SU-DHL-6 (cell line): ENCODE results near the gene DPCD.

Source experiments
- H2AFZ ChIP-seq: fragments of 200-600 bp; sonication (generic); 2 replicates; pipeline ENCODE4 v1.6.1; 2014; ENCODE audit warnings: low read depth, mild to moderate bottlenecking, moderate library complexity, mixed read lengths, antibody characterized with exemption, low read length; ENCODE audit not compliant: severe bottlenecking
- H3F3A ChIP-seq: fragments of 200-600 bp; shearing (Covaris generic); 2 replicates; pipeline ENCODE4 v1.6.0; 2016; ENCODE audit warnings: antibody characterized with exemption, mild to moderate bottlenecking; ENCODE audit not compliant: insufficient read depth
- H3K27ac ChIP-seq: fragments of 200-600 bp; sonication (generic); 2 replicates; pipeline ENCODE4 v1.5.1; 2016; ENCODE audit warnings: low read depth, mild to moderate bottlenecking, low read length, moderate library complexity, mixed read lengths
- H3K27me3 ChIP-seq: fragments of 200-600 bp; sonication (generic), shearing (Covaris generic); 2 replicates; pipeline ENCODE4 v1.6.0; 2014; ENCODE audit warnings: mild to moderate bottlenecking, low read length
- H3K36me3 ChIP-seq: fragments of 200-600 bp; sonication (generic); 2 replicates; pipeline ENCODE4 v1.6.1; 2014; ENCODE audit warnings: mild to moderate bottlenecking, low read length, mixed read lengths
- H3K4me2 ChIP-seq: fragments of 300-600, 200-600 bp; shearing (Covaris generic), sonication (generic); 2 replicates; pipeline ENCODE4 v1.6.0; 2014; ENCODE audit warnings: low read length, low read depth, mild to moderate bottlenecking; ENCODE audit not compliant: poor library complexity, severe bottlenecking
- H3K4me3 ChIP-seq: fragments of 200-600 bp; sonication (generic); 2 replicates; pipeline ENCODE4 v1.5.1; 2014; ENCODE audit warnings: antibody characterized with exemption, low read length, mild to moderate bottlenecking, mixed read lengths; ENCODE audit not compliant: insufficient read depth, poor library complexity, severe bottlenecking
- H3K79me2 ChIP-seq: fragments of 200-600 bp; sonication (generic); 2 replicates; pipeline ENCODE4 v1.6.1; 2014; ENCODE audit warnings: mild to moderate bottlenecking, low read length, moderate library complexity; ENCODE audit not compliant: insufficient read depth
- H3K9ac ChIP-seq: fragments of 200-600 bp; sonication (generic); 2 replicates; pipeline ENCODE4 v1.7.0; 2014; ENCODE audit warnings: mild to moderate bottlenecking, low read length
- H3K9me2 ChIP-seq: fragments of 200-600 bp; sonication (generic); replicated peaks from 2 replicates; pipeline ENCODE4 v1.6.1; 2014; ENCODE audit warnings: low read length; ENCODE audit not compliant: insufficient read depth
- H3K9me3 ChIP-seq: fragments of 200-600 bp; sonication (generic); 2 replicates; pipeline ENCODE4 v1.6.1; 2014; ENCODE audit warnings: low read length, mixed read lengths; ENCODE audit not compliant: insufficient read depth
- H4K20me1 ChIP-seq: fragments of 200-600 bp; sonication (generic); 2 replicates; pipeline ENCODE4 v1.6.1; 2014; ENCODE audit warnings: low read depth, mild to moderate bottlenecking, antibody characterized with exemption, low read length, moderate library complexity, mixed read lengths
- EZH2phosphoT487 ChIP-seq: fragments of 200-600 bp; sonication (generic), shearing (Covaris generic); conservative IDR thresholded peaks from 2 replicates; pipeline ENCODE4 v1.6.1; 2018; ENCODE audit warnings: mild to moderate bottlenecking, antibody characterized with exemption, low read length, moderate library complexity, mixed read lengths
- TF ChIP-seq, protein P1 (sequence below): fragments of 200-600 bp; sonication (generic); IDR thresholded peaks from one replicate; pipeline ENCODE4 v1.5.1; 2017; ENCODE audit warnings: antibody characterized with exemption, mild to moderate bottlenecking, low read length, moderate library complexity; ENCODE audit not compliant: insufficient read depth, poor library complexity, severe bottlenecking

Gene DPCD

DNA sequence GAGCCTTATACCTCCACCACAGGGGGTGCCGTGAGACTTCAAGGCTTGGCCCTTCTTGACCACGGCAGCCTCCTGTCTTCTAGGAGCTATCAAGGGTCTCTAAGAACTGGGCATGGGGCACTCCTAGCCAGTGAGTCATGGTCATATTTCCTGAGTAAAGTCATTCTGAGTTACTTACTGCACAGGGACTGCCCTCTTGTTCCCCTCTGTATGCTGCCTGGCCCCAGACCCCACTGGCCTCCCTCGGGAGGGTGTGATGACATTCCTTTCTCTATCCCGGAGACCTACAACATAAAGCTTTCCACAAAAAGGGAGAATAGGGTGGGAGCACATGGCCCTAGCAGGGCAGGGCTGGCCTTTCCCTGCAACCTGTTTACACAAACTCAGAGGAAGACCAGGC is 21.4 kb downstream of the DPCD start:
- Histone ChIP-seq H3K79me2 (no peaks in the 10 kb centered on the region), H3K4me2 (no peak overlapping the region), H3K27ac (no peak overlapping the region), H3K4me3 (no peak overlapping the region), H3K36me3 (no peaks in the 10 kb centered on the region), H3K9ac (no peak overlapping the region), H3F3A (no peaks in the 10 kb centered on the region), H2AFZ (no peak overlapping the region), H3K9me3 (no peaks in the 10 kb centered on the region), H4K20me1 (no peaks in the 10 kb centered on the region), H3K27me3 (no peaks in the 10 kb centered on the region), H3K9me2 (no peaks in the 10 kb centered on the region)
- TF ChIP-seq, protein P1, sequence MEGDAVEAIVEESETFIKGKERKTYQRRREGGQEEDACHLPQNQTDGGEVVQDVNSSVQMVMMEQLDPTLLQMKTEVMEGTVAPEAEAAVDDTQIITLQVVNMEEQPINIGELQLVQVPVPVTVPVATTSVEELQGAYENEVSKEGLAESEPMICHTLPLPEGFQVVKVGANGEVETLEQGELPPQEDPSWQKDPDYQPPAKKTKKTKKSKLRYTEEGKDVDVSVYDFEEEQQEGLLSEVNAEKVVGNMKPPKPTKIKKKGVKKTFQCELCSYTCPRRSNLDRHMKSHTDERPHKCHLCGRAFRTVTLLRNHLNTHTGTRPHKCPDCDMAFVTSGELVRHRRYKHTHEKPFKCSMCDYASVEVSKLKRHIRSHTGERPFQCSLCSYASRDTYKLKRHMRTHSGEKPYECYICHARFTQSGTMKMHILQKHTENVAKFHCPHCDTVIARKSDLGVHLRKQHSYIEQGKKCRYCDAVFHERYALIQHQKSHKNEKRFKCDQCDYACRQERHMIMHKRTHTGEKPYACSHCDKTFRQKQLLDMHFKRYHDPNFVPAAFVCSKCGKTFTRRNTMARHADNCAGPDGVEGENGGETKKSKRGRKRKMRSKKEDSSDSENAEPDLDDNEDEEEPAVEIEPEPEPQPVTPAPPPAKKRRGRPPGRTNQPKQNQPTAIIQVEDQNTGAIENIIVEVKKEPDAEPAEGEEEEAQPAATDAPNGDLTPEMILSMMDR: no peak
- TF ChIP-seq EZH2phosphoT487: no peak

DNA sequence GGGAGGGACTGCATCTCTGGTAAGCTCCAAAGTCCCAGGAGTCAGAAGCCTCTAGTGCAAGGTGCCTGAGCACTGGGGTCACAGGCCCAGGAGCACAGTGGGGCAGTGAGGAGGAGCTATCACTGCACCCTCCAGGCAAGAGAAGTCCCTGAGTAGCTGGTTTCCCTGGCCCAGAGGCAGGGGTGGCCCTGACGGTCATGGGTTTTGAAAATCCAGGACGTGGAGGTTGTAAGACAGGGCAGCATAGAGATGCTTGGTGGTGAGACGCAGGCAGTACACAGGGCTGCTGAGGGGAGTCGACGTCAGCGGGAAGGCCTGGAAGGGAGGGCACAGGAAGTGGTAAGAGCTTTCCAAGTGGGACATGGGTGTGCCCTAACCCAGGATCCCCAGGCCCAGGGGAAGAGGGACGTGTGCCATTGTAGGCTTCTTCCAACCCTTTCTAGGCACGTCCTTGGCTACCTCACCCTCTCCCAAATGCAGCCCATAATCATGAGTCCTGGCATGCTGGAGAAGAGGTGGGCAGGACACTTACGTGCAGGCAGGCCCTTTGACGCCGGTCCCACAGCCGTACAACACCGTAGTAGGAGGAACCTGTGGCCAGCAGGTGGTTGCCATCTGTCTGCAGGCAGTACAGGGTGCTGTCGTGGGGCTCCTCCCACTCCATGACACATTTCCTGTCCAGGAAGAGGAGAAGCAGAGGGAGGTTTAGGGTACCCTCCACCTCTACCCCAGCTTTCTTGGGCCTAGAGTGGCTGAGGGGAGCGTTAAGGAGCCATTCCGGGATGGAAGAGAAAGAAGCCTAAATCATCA is 23.2 kb downstream of the DPCD start:
- Histone ChIP-seq H3K27ac (no peak overlapping the region), H3K4me2 (no peak overlapping the region), H2AFZ (no peak overlapping the region), H3K9ac (no peak overlapping the region), H3K4me3 (no peak overlapping the region), H3K27me3 (no peaks in the 10 kb centered on the region), H3K36me3 (no peaks in the 10 kb centered on the region), H4K20me1 (no peaks in the 10 kb centered on the region), H3F3A (no peaks in the 10 kb centered on the region), H3K9me2 (no peaks in the 10 kb centered on the region), H3K79me2 (no peaks in the 10 kb centered on the region), H3K9me3 (no peaks in the 10 kb centered on the region)
- TF ChIP-seq, protein P1: no peak
- no peak for TF ChIP-seq EZH2phosphoT487

DNA sequence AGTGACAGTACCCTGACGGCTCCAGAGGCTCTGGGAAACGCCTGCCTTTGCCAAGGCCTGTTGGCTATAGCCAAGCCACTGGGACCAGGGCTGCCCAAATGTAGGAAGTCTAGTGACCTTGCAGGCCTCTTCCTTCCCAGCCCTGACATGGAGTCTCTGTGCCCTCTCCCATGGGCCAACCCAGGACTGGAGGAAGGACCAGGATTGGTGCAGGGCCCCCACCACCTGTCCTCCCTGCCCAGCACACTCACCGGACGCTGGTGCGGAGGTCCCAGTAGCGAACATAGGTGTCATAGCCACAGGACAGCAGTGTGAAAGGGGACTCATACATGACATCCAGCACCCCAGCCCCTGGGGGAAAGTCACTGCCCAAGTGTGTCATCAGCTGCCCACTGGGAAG is 24.0 kb downstream of the DPCD start:
- no peaks in the 10 kb centered on the region for H3K9me2 ChIP-seq
- H3K79me2 ChIP-seq: no peaks in the 10 kb centered on the region
- H3K27ac ChIP-seq: no peak overlapping the region
- H4K20me1 ChIP-seq: no peaks in the 10 kb centered on the region
- no peaks in the 10 kb centered on the region for H3F3A ChIP-seq
- no peak overlapping the region for H3K4me3 ChIP-seq
- no peak overlapping the region for H3K9ac ChIP-seq
- no peak overlapping the region for H2AFZ ChIP-seq
- TF ChIP-seq, protein P1: no peak
- no peak for TF ChIP-seq EZH2phosphoT487
- H3K4me2 ChIP-seq: no peak overlapping the region
- no peaks in the 10 kb centered on the region for H3K36me3 ChIP-seq
- H3K27me3 ChIP-seq: no peaks in the 10 kb centered on the region
- no peaks in the 10 kb centered on the region for H3K9me3 ChIP-seq
